ENCODE measurements around the gene POLN.

The POLN gene

DNA sequence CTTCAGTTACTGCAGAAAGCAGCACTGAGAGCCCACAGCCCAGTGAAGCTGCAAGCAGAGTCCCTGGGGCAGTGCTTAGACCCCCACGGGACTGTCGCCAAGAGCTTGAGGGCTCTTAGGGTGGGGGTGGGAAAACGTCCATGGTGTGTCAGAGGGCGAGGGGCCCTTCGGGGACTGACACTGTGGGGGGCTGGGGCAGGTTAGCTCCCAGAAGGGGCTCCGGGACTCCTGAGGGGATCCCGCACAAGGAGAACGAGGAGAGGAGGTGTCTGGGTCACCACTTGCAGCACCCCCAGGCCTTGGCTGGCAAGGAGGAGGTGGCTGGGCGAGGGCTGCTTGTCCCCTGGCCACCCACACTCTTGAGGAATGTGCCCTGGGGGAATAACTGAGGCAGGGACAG, 162.0 kb downstream of the POLN start:
- DNase-seq: no peak

DNA sequence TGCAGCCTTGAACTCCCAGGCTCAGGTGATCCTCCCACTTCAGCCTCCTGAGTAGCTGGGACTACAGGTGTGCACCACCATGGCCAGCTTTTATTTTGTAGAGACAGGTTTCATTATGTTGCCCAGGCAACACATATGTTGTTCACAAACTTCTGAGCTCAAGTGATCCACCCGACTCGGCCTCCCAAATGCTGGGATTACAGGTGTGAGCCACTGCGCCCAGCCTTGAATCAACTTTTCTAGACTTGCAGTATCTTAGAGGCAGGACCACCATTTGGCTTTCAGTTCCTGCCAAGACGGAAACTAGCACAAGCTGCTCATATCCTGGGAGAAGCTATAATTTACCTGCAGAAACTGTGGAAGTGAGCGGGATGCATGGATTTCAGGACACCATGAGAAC, 162.9 kb downstream of the POLN start:
- no peak for DNase-seq

DNA sequence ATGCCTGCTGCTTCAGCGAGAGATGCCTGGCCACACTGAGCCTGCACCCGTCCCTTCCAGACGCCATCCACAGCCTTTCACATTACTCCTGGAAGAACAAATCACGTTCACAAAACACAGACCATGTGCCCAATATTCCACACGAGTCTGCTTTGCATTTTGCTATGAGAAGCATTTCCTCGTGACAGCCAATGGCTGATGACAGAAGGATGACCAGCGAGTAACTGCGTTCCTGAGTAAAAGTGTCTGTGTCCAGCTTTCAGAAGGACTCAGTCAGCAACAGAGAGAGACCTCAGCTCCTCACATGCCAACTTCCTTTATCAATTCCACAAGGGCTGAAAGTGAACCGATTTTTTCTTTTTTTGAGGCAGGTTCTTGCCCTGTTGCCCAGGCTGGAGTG, 163.3 kb downstream of the POLN start:
- DNase-seq: no peak

DNA sequence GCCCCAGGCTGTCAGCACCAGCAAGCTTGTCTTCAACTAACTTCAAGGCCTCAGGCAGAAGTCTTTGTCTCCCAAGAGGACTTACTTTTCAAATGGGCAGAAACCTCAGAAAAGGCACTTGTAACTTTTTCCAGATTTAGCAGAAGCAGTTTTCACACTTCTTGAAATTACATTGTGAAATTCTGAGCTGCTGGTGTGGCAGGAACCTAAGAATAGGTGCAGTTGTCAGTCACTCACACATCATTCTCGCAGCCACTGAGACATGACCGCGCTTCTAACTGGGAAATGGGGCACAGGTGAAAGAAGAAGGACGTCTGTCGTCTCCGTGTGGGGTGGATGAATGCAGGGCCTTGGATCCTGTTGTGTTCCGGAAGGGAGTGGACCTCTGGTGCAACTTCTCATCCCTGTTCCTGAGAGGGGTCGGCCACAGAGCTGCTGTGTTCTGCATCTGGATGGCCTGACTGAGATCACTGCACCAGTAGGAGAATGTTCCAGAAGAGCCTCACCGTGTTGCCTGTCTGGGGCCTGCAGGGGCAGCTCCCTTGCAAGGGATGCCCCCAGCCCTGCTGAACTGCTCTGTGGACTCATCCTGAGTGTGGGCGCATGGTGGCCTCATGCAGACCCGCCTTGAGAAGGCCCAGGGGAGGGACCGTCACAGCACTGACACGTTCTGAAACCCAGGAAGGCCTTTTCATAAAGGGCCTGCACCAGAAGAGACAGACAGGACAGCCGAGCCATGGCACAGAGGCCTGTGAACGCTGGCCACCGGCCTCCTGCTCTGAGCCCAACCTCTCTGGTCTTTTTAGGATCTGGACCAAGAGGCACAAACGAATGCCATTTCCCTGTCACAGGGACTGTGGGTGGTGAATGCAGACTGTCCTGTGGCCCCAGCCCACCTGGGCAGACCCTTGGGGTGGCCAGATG, 164.1 kb downstream of the POLN start:
- DNase-seq: no peak

DNA sequence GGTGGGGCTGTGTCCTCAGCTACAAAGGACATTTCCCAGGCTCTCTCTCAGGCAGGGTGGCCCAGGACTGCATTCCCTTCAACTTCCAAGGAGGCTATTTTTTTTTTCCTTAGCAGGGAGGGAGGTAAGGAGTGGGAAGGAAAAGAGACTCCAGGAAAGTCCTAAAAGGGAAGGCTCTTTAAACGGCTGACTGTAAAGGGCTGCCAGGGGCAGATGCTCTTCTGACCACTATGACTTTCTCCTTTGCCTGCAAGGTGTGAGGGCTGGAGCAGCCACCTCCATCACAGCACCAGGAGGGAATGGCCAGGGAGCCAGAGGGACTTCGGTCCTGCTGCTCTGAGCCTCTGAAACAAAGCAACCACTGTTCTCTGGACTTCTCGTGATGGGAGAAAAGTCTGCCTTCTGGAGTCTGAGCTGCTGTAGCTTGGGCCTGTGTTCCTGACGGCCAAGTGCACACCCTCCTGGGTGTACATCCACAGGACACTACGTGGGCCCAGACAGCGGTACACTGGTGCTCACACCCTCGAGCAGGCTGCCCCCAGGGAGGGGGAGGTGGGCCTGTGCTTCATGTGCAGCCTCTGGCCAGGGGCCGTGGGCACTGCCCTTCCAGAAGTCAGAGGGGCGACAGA, 164.9 kb downstream of the POLN start:
- no peak for DNase-seq

DNA sequence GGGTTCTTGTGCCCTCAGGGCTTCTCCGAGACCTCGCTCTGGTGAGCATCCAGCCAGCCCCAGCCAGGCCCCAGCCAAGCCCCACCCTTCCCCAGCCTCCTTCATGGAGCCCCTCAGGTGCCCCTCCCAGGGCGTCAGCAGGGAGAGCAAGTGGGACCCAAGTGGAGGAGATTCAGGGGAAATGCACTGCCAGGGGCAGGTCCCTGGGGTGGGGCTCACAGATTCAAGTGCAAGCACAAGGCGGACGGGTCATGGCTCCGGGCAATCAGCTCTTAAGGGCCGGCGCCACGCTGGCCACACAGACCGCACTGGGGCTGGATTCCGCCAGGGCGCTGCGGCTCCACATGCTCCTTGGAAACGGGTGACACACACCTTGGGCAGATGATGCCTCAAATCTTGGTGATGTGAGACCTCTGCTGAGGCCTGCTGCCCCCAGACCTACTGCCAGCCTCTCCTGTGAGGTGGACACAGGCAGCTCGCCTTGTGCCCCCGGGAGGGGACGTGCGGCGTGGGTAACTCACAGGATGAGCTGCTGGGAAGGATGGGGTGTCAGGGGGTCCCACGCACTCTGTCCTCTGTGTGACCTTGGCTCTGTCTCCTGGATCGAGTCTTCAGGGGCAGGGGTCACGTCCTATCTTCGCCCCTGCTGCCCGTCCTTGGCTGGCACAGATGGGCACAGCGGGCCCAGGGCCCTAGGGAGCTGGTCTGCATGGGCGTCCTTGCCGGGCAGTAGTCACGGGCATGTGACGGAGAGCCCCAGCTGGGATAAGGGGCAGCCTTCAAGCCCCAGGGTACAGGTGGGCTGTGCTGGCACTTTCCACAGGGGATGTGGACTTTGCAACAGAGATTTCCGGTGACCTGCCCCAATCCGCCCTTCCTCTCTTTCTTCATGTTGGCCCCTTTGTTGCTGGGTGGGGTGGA, 165.7 kb downstream of the POLN start:
- DNase-seq: no peak

DNA sequence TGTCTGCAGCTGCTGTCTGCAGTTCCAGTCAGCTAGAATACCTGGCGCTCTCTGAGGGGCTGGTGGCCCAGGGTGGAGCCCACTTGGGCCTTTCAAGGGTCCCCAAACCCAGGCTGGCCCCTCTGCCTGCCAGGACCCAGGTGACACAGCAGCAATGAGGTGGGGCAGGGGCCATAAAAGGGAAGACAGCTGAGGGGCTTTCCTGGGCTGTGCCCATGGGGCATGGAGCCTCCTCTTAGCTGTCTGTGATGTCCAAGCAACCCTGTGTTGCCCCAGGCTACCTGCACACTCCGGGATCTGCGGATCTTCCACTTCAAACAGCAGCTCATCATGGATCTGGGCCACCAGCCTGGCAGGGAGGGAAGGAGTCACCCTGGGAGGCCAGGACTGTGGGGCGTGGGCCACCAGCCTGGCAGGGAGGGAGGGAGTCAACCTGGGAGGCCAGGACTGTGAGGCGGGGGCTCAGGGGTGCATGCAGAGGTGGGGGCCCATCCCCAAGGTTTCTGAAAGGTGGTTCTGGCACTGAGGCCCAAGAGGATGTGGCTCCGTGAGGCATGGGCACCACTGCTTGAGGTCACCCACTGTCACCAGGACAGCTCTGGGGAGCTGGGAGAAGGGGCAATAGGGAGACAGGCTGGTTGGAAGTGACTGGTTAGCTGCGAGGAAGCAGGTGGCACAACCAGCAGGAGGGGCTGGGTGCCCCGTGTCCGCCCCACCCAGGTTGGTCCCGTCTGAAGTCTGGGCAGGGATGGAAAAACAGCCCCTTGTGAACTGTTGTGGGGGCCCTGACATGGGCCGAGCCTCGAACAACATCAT, 166.5 kb downstream of the POLN start:
- DNase-seq: no peak

DNA sequence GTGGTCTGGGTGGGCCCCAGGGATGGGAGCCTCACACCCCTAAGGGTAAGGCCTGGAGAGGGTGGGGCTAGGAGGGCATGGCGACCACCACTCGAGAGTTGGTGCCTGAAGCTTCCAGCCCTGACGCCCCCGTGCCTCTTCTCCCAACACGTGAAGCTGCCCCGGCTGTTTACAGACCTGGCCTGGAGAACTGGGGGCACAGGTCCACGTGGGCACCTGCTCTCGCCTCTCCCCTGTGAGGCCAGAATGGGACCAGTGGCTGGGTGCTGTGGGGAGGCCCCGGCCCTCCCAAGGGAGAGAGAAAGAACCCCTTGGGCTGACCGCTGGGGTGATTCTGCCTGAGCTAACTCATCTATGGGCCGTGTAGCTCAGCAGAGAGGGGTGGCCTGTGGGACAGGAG, 167.3 kb downstream of the POLN start:
- DNase-seq: no peak

DNA sequence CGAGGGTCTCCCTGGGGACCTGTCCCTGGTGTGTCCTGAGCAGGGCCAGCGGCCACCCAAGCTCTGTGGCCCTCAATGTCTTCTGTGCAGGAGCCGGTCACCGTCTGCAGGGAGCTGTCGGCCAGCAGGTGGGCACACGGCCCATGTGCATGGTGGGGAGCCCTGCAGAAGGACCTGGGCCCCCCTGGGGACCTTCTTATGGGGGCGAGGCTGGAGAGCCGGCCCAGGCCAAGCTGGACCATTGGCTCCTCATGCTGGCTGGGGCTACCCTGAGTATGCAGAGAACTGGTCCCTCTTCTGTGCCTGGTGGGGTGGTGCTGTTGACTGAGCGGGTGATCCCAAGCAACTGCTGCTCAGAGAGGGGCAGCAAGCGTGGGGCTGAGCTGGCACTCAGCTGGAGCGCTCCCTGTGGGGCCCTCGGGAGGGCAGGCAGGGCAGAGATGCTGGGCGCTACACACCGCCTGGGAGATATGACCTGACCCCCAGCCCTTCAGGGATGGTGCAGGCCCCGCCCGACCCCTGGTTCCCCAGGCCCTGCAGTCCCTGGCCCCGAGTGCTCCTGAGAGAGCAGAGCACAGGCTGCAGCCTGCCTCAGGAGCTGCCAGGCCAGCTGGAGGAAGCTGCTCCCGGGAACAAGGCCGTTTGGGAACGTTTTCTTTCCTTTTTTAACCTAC, 168.0 kb downstream of the POLN start:
- DNase-seq: peak in 1 of 3 experiments; percentile 9

DNA sequence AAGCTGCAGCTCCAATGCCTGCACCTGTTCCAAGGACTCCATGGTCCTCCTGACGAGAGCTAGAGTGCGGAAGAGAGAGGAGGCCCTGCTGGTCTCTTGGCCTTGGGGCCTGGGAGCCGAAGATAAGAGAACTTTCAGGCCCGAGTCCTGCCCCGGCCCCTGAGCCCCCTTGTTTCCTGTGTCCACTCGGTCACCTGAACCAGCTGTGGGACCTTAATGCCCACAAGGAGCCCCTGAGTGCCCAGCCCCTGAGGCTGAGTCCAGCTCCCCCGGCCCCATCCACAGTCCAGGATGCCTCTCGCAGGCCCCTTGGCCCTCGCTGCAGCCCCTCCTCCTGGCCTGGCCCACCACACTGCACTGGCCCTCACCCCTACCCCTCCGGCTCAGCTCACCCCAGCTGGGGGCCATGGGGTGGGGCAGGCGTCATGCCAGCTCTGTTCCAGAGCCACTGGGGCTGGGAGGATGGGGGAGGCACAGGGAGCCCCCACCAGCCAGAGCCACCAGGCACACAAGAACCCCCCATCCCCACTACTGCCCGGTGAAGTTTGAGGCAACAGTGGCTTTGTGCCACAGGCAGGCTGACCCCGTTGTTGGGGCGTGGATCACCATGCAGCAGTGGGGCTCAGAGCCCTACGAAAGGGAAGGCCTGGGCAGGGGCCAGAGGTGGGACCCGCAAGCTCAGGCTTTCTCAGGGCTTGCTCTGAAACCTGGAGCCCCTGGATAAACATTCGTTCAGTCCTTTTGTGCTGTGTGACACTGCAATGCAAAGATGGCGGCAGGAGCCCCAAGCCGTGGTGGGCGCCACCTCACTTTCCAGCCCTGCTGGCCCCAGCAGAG, 168.7 kb downstream of the POLN start:
- no peak for DNase-seq

DNA sequence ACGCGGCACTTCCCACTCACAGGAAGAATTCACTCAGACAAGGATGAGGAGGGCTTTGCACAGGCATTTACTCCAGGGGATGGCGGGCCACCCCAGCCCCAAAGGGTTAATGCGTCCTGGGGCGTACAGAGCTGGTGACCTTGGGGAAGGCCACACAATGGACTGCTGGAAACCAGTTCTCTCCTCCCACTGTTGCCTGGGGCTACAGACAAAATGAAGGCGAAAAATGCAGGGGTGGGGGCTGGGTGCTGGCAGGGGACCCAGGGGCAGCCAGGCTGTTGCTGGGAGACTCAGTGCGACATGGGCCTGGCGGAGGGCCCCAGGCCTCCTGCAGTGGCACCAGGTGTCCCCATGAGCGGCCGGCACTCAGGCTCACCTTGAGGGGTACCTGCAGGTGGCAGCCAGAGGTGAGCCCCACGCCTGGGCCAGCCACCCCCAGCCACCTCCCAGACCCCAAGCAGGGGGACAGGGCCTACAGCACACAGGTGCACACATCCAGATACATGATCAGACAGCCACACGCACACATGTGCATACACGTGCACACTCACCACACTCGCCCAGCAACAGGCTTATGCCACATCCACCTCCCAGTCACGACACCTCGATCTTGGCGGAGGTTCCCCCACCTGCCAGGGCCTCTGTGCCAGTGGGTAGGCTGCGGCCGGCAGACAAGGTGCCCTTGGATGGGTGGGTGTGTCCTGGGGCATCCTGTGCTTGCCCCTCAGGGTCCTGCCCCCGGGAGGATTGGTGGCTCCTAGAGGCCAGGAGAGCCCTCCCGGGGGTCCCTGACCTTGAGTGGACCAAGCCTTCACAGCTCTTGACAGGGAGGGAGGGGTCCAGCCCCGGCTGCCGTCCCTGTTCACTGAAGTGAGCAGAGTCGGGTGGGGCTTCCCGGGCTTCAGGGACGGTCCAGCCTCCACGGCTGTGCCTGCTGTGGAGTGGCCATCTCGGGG, 169.7 kb downstream of the POLN start:
- DNase-seq: peak in 2 of 3 experiments; percentile 81 to 91

DNA sequence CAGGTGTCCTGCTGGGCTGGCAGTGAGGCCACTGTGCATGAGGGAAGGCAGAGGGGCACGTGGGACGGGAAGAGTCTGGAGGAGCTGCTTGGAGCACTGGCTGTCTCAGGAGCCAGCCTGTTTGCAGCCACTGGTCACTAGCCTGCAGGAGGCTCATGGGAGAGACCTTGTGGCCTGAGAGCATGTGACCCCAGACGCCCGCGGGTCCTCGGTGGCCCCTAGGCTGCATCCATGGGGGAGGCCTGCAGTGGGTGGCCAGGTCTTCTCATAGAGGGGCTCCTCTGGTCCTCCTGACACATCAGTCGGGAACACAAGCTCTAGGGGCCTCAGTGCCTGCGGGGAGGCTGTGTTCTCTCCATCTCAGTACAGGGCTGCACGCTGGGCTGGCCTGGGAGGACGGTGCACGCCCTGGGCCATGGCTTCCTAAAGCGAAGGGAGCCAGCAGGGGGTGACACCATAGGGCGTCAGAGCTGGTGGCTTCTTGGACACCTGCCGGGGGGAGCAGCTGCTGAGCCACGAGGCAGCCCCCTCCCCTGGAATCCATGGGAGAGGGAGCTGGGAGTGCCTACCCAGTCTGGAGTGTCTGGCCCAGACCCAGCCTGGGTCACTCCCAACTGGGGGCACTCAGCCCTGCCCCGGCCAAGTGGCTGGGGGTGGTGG, 170.5 kb downstream of the POLN start:
- peak in 2 of 3 experiments; percentile 76 to 84 for DNase-seq

DNA sequence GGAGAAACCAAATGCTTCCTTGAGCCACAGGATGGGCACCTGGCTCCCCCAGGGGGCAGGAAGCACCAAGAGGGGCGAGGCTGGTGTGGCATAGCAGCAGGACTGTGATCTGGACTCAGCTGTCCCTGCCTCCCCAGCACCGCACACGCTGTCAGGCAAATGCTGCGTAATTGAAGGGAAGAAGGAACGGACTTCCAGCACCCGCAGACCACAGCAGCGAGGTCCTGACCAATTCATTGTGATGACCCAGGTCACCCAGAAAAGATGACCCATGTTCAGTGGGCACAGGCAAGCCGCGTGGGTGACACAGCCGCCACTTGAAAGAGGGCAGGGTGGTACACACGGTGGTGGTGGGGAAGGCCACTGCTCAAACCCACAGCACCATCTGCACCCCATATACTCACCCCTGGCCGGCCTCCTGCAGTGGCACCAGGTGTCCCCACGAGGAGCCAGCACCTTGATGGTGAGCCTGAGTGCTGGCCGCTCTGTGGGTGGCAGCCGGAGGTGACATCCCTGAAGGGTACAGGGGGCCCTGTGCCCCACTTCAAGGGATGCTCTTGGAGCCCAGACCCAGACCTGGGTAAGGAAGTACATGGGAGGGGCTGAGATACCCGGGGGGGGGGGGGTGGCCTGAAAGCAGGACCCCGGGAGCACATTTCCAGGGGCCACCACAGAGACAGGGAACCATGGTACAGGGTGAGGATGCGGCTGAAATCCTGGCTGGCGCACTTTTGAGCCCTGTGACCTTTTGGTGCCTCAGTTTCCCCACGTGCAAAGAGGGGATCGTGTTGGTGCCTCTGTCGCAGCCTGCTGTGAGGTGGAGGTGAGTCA, 171.3 kb downstream of the POLN start:
- no peak for DNase-seq

DNA sequence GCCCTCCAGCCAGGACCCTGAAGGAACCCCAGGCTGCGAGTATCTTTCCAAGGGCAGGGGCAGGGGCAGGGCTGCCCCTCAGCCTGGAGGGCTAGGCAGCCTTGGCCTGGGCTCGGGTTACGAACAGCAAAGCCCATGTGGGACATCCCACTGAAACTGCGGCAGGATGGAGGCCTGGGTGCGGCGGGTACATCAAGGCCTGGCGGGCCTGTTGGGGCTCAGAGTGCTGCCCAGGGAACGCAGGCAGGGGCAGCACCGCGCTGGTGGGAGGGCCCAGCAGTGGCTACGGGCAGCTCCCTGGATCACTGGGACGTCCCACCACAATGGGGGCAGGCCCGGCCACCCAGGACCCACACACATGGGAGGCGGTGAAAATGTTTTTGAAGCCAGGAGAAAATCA, 171.9 kb downstream of the POLN start:
- DNase-seq: no peak

DNA sequence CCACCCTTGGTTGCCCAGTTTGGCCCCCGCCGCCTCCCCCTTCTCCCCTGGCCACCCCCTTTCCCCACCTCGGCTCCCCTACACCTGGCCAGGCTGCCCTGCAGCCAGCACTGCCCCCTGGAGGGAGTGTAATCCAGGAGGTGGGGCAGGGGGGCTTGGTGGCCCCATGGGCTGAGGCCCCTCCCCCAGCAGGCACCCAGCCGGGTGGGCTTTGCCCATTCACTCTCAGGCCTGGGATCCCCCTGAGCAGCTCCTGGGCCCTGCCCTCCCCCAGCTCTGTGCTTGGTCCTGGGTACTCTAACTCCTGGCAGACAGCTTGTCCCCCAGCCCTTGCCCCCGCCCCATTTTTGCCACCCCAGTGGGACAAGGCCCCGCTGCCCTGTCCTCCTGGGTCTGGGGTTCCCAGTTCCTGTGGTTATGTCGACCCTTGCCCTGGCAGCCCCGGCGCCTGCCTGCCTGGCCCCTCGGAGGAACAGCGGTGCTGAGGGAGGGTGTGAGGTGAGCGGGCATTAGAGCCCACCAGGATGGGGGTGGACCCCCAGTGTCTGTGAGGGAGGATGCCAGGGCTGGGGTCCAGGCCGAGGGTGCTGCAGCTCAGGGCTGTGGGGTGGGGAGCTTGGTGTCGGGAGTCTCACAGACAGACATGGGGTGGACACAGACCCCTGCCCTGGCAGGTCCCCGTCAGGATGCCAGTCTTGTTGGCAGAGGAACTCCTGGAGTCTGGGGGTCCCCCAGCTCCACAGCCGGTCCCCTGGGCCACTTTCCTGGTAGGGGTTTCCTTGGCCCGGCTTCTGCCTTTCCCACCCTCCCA, 172.6 kb downstream of the POLN start:
- no peak for DNase-seq

DNA sequence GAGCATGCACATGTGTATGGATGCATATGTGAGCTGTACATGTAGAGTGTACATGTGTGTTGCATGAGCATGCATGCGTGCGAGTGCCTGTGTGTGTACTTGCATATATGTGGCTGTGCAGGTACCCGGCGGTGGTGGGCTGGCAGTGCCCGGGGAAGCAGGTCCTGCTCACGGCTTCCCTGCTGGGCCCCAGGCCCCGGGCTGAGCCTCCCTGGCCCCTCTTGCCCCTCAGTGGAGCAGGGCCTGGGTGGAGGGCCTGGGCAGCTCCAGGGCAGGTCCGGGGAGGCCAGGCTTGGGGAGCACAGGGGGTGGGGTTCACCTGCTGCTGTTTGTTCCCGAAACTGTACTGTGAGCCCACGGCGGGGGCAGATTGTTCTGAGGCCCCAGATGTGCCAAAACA, 173.4 kb downstream of the POLN start:
- no peak for DNase-seq

DNA sequence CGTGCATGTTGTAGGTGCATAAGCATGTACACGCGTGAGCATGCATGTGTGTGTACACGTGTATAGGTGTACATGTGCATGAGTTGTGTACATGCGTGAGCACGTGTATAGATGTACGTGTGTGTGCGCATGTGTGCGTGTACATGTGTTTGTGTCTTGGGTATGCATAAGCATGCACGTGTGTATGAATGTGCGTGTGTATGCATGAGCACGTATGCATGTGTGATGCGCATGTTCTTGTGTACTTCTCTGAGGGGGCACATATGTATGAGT, 173.8 kb downstream of the POLN start:
- no peak for DNase-seq

Data from NCI-H1417 (cell line).